Kidney glomerular epithelial cell (primary cell): ENCODE data around the gene VTI1A.
"Not testable (repeated sequence)": the region's sequence is repeated elsewhere in the genome, so short reads cannot be mapped to it uniquely, and the experiment has no call there.

ENCODE experiments used
- DNase-seq: peaks from one replicate; lab custom pipeline; 2025; lab: John Stamatoyannopoulos, UW

The VTI1A gene

DNA sequence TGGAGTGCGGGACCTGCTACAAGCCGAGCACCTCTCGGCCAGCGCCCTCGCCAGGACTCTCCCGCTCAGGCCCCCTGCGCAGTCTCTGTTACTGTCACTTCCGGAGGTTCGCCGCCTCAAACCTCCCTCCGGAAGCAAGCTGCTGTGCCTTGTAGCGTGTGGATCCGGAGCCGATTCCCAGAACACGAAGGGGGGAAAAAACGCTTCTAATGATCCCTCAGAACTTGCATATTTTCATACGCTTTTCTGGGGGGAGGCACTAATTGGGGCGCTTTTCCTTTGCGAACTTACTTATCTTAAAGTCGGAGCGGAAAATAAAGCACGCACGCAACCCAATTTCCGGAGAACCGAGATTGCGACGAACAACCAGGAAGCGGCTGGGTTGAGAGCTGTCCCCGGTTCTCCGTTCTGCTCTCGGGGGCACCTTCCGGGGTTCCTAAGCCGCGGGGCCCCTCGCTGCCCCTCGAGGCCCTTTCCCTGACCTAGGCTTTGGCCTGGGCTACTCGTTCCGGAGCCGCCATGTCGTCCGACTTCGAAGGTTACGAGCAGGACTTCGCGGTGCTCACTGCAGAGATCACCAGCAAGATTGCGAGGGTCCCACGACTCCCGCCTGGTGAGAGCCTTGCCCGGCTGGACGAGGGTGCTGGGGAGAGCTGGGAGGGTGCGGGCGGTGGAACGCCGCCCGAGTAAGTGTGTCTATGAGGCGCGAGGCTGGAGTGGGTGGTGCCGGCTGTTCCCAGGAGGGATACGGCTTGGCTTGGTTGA, at the start of gene VTI1A, which contains the start of gene ZDHHC6:
Gene VTI1A, plus strand, starts transcription at position 361 of the 765 bp plus-strand sequence. Its CDS starts 159 bp downstream, at position 520.
Gene ZDHHC6, minus strand, starts transcription at position 60 of the 765 bp plus-strand sequence. CDS start 1,478 bp downstream, outside the sequence.
- peak; percentile 74 for DNase-seq

DNA sequence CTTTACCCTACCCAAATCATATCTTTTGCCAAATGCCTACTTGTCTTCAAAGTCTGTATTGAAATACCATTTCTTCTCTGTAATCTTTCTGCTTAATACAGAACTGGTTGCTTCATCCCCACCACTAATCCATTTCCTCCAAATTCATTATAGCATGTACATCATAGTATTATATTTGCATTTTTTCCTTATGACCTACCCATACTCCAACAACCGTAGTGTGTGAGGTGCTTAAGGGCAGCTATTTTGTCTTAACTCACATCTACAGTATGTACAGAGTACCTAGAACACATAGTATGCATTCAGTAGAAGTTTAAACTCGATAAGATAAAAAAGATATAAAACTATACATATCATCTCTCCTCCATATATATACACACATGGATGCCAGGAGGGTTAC, 49.4 kb upstream of the VTI1A start:
- no peak for DNase-seq

DNA sequence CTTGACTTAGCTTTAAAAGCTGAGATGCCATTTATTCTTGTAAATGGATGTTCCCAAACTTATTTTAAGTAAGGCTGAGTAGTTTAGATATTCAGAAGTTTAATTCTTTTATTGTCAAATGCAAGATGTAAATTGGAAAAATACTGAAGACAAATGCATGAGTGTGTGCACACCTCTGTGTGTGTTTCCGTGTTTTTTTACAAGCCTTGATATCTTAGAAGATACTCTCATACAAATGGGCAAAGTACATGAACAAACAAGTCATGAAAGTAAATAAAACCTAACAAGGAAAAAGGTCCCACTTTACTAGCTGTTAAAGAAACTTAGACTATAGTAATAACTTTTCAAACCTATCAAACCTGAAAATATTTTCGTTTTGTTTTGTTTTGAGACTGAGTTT, 44.1 kb upstream of the VTI1A start:
- no peak for DNase-seq

DNA sequence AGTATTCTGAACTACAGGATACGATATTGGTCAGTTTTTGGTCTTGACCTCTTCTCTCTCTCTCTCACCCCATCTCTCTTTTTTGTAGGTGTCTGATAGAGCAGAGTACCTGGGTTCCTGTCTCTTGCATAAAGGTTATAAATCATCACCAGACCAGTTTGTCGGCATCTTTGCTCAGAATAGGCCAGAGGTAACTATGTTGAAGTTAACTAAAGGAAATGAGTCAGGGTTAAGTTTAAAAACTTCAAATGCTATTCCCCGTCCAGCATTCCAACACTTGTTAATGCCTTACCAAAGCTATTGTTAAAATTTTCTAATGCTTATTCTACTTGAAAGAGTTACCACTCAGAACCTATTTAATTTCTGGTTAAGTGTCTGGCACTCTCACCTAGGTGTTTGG, 42.4 kb upstream of the VTI1A start:
- peak; percentile 29 for DNase-seq

DNA sequence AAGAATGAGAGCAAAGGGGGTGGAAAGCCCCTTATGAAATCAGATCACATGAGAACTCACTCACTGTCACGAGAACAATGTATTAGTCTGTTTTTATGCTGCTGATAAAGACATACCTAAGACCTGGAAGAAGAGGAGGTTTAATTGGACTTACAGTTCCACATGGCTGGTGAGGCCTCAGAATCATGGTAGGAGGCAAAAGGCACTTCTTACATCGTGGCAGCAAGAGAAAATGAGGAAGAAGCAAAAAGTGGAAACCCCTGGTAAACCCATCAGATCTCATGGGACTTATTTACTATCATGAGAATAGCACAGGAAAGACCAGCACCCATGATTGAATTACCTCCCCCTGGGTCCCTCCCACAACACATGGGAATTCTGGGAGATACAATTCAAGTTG, 40.2 kb upstream of the VTI1A start:
- not testable (repeated sequence) for DNase-seq

DNA sequence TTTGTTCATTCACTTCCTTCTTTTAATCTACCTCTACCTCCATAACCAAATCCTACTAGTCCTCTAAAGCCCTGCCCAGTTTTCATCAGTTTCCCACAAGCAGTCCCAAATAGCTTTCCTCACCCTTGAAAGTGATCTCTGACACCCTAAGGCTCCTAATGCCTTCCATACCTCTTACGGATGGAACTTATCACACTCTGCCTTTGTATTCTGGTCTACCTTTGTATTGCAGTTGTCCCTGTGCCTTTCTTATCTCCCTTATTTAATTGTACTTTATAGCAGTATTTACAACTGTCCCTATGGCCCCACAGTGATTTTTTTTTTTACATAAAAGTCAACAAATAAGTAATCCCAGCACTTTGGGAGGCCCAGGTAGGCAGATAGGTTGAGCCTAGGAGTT, 39.3 kb upstream of the VTI1A start:
- no peak for DNase-seq

DNA sequence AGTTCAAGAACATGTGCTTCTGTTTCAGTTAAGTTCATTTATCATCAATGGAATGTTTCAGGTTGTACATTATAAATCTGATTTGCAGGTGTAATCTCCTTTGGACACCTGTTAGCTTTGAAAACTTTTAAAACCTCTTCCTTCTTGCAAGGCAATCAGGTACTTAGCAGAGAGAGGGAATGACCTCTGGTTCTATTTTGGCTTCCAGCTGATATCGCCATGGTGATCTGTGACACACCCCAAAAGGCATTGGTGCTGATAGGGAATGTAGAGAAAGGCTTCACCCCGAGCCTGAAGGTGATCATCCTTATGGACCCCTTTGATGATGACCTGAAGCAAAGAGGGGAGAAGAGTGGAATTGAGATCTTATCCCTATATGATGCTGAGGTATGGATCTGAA, 37.7 kb upstream of the VTI1A start:
- DNase-seq: no peak

DNA sequence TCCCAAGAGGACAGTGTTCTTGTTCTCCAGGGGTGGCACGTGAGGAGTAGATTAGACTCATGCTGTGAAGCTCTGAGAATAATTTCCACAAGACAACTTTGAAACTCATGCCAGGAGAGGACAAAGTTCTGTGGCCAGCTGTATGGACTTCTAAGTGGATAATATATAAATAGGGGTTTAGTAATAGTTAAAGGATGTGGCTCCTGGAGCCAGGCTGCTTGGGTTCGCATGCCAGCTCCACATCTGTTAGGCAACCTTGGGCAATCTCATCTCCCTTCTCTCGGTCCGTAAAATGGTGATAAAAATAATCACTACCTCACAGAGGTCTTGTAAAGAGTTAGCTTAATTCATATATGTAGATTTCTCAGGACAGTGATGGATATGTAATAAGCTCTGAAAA, 37.3 kb upstream of the VTI1A start:
- no peak for DNase-seq

DNA sequence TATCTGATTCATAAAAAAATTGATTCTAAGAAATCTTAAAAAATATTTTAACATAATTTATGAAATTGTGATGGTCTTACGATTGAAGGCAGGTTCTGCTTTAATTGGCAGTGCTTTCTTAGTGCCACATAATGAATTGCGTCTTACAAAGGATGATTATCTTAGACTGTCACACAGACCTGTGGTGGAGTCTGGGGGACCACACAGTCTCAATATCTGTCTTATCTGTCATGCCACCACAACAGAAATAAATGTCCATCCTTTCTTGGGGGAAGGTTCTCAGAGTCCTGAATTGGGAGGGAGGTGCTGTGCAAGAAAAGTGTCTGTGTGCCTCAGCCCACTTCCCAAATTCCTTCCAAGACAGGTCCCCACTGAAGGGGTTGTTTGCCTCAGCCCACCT, 34.3 kb upstream of the VTI1A start:
- DNase-seq: no peak

DNA sequence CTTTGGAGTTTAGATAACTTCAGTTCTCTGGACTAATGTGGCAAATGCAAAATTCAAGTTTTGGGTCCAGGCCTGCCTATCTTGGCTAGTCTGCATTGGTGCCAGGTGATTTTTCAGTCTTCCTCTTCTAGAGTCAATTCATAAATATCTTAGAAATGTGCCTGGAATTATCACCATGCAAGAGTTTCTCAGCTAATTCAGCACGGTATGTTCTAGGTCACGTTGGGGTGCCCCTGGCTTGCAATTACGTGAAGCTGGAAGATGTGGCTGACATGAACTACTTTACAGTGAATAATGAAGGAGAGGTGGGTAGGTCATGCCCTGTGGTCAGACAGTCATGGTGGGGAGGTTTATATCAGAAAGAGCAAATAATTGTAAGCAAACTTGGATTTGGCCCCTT, 25.3 kb upstream of the VTI1A start:
- DNase-seq: no peak

DNA sequence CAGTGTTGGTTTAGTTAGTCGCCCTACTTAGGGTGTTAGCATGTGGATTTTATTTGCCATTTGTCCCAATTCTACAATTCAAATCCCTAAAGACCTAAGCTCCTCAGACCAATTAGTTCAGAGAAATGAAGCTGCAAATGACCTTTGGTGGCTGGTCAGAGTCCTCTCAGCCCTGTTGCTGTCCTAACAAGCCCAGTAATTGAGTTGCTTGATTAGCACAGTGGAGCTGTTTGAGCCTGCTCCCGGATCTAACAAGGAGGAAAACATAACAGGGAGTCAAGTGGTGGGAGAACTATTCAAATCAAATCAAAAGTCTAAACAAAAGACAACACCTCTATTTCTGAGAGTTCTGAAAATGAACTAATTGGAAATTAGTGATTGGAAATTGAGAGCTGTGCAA, 22.4 kb upstream of the VTI1A start:
- DNase-seq: no peak

DNA sequence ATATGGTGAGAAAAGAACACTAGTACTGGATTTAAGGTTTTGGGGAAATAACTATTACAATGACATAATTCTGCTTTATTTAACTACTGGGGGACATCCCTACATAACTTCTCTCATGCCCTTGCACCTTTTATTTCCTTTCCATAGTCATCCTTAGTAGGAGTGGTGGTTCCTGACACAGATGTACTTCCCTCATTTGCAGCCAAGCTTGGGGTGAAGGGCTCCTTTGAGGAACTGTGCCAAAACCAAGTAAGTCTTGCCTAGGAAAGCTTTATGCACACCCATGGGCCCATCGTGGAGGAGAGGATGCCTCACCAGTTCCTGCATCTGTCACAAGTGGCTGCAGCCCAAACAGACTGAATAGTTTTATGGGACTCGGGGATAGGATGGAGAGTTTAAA, 20.9 kb upstream of the VTI1A start:
- no peak for DNase-seq

DNA sequence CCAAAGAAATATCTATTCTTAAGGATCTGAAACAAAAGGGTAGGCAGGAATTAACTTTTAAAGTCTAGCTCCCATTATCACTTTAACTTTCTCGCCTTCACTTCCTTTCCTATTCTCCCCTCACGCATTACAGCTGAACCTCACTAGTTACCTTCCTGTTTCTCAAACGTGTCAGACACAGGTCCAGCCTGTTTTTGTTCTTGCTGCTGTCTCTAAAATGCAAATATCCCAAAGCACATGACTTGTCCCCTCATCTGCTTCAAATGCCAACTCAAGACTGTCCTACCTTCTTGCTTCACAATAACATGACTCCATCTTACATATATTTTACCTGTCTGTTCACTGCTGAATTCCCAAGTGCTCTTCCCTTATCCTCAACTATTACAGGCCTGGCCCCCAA, 17.9 kb upstream of the VTI1A start:
- no peak for DNase-seq

DNA sequence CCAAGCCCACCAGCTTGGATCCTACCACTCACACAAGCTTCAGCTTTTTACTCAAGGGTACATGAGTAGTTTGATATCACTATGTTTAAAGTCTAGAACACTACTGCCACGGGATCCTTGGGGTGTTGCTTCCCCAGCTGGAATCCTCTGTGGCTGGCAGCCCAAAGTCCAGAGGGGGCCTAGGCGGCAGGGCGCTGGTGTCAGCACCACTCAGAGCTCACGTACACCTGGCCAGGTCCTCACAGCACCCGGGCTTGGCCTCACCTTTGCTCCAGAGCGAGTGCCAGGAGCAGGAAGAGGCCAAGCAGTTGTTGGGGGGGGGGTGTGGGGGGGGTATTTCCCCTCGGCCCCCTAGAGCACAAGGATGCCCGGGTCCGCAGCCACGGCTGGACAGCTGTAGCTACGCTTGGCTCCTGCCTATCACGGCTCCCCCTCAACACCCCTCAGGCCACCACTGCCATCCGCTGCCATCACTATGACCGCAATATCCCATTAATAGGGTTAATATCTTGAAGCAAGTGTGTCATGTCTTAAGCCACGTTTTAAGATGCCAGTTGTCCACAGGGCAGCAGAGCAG, 17.3 kb upstream of the VTI1A start:
- DNase-seq: no peak

DNA sequence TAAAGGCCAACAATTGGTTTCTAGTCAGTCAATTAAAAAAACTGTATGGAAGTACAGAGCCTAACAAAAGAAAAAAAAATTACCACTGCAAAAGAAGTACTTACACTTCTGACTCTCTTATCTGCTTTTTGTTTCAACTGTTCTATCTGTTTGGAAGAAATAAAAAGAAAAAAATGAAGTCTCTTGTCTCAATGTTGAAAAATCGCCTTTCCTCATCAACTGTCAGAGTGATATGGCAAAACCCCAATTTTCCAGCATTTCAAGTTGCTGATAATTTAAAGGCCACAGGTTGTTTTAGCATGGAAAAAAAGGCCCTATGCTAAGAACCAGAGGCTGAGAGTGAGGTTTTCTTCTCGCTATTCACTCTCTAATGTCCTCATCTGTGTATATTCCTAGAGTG, 13.9 kb upstream of the VTI1A start:
- DNase-seq: no peak

DNA sequence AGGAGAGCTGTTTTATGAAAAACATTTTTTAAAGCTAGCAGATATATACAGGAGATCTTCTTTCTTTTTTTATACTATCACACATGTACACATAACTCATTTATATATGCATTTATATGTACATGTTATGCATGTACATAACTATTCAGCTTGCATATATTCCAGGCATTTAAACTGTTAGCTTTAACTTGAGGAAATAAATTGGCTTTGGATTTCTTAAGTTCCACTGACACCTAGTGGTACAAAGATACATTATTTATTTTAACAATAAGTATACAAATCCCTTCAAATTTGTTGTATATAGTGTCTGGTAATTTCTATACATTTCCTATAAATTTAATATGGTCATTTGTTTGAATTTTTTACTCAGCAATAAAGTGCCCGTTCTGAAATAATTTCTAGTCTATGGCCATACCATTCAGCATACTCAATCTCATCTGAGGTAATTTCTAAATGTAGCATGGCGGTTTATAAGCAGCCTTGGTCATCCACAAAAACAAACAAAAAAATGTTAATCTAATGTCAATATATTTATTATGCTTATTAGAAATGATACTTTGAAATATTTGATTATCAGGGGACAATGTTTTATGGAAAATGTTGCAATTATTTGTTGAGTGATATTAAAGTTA, 11.9 kb upstream of the VTI1A start:
- DNase-seq: peak; percentile 19

DNA sequence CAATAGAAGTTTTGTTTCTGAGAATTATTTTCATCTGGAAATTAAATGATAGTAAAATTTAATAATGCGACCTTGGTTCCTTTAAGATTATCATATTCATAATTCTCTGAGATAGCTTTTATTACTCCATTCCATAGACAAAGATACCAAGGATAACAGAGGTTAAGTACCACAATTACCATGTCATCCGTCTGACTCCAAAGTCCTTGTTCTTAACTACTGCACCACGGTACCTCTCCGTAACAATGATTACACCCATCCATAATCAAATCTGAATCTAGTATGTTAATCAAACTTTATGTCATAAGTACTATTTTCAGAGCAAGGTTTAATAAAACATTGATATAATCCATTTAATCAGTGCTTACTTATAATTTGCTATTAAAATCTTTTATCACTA, 8.7 kb upstream of the VTI1A start:
- DNase-seq: no peak

DNA sequence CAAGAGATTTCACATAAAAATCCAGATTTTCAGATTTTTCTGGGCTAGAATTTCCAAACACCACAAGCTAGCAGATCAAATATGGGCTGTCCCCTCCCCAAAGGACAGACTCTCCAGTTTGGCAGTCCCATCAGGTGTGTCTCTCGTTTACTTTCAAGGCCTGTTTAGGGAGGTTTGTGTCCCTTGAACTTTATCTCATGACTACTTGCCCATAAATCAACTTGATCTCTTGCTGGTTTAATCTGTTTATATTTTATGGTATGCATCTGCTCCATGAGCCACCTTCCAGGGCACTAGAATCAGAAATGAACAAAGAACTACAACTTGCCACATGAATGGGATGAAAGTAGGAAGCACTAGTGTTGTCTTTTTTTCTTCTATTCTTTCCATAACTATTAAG, 5.5 kb upstream of the VTI1A start:
- no peak for DNase-seq

DNA sequence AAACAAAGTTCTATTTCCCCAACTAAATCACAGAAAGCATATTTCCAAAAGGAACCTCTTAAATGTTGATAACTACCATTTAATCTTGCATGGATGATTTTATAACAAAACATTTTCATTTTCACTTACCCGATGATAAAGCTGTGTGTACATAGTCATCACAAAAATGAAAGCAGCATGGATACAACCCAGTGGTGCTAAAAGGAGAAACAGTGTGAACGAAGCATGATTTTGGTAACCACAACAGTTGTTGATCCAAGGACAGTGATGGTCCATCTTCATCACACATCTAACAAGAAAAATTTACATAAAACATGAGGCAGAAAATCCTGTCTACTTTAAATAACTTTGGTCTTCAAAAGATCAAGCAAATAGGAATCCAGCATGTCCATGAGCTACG, 5.0 kb upstream of the VTI1A start:
- no peak for DNase-seq

DNA sequence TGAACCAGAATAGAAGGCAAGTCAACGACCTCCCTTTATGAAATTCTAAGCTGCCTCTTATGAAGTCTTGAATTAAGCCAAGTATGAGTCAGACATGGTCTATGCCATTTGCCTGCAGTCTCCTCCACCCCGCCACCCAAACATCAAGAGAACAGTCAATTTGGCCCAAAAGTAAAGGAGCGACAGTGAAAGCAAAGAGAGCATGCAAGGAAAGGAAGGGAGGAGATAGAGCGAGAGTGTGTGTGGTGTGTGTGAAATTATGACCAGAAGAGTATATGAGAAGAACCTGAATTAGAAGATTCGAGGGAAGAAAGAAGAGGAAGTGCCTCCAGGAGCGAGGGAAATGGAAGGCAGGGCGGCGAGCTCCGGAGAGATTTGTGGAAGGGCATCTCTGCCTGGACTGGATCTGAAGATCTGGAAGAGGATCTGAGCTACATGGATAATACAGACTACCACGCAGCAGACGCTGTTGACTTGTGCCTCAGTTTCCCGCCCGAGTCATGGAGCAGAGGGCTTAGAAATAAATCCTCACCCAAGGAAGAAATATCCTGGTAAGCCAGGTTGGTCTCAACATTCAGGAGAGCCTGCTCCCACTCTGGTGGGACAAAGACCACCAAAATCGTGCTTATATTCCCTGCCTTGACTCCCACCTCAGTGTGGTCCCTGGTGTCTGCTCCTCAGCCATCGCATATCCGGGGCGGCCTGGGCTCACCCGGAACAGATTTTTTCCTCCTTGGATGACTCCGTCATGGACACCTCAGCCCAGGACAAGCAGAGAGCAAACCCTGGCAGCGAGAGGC, 760 bp upstream of the VTI1A start:
- no peak for DNase-seq

DNA sequence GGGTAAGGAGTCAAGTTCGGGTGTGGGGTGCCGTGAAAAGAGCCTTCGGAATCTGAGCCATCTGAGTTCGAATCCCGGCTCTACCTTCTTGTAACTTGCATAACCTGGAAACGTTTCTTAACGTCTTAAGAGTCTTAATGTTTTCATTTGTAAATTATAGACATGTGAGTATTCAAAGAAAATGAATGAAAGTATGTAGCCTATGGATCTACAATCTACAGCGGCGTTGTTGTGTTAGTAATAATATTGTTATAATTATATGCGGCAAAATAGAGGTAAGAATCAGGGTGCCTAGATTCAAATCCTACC, 559 bp downstream of the VTI1A start:
- DNase-seq: no peak

DNA sequence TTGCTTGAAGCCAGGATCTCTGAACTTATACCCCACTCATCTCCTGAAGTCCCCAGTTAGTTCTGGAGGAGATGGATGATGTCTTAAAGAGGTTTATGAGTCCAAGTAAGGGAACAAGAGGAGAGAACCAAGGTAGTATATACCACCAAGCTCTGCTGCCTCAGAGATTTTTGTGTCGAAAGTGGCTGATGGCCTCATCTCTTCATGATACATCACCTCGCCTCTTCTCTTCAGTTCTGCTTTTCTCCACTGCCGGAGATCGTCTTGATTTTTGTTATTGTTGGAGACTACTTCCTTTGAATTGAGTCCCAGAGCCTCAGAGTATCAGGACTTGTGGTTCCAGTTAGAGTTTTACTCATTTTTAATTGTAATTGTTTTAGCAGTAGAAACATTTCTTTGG, 1.9 kb downstream of the VTI1A start:
- no peak for DNase-seq
